ENCODE results near the gene PHLDB3.

DNA sequence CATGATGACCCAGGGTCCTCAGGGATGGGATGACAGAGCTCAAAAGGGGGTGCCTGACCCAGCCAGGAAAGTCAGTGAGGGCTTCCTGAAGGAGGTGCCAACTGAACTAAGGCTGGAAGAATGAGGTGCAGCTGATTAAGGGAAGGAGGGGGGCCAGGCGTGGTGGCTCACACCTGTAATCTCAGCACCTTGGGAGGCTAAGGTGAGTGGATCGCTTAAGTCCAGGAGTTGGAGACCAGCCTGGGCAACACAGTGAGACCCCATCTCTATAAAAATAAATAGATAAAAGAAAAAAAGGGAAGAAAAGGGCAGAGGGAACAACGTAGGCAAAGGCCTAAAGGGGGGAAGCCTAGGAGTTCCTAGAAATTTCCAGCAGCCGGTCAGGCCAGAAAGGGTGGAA, 30.1 kb downstream of the PHLDB3 start:
- TF ChIP-seq POLR2A (IDR thresholded peaks at IDR 0.05; ENCODE audit: low read depth, low read length) (no peak), CTCF (conservative IDR thresholded peaks at IDR 0.05; ENCODE audit: low read depth, low read length) (no peak), CEBPB (IDR thresholded peaks at IDR 0.05; ENCODE audit: low read depth, low read length) (no peak), MXI1 (IDR thresholded peaks at IDR 0.05; ENCODE audit: borderline replicate concordance, low read depth, low read length) (no peak), BHLHE40 (IDR thresholded peaks at IDR 0.05; ENCODE audit: low read depth, low read length) (no peak), MAFK (IDR thresholded peaks at IDR 0.05; ENCODE audit: low read depth, low read length) (no peak), RAD21 (IDR thresholded peaks at IDR 0.05; ENCODE audit: low read length) (no peak), SMC3 (IDR thresholded peaks at IDR 0.05; ENCODE audit: low read depth, low read length) (no peak), ELK1 (IDR thresholded peaks at IDR 0.05; ENCODE audit: borderline replicate concordance, low read depth, low read length) (no peak), RFX5 (IDR thresholded peaks at IDR 0.05; ENCODE audit: low read depth, low read length) (no peak)
